Tibial nerve (tissue), 4 donors: ENCODE measurements around the gene ZNF331.

Source experiments
- CTCF ChIP-seq, 5 experiments: fragments of 200-600 bp in 3 of 5; fragments of 450-650 bp in 2 of 5; sonication (generic) in 3 of 5; IDR thresholded peaks; one replicate each; pipeline ENCODE4 v1.5.1; 2016 to 2019; ENCODE audit warnings: antibody characterized with exemption in 5 of 5, mild to moderate bottlenecking in 3 of 5, moderate library complexity in 2 of 5
- EP300 ChIP-seq, 2 donors: sonication (generic); formaldehyde crosslinking; IDR thresholded peaks; one replicate each; pipeline ENCODE4 v1.6.1; 2017; ENCODE audit warnings: antibody characterized with exemption in 2 of 2, mild to moderate bottlenecking in 1 of 2

GRCh38 chr19:53517114-53517741 lies 20.7 kb upstream of the ZNF331 start:
- TF ChIP-seq CTCF (IDR thresholded peaks at IDR 0.05) = no peak
- no peak for TF ChIP-seq EP300 (IDR thresholded peaks at IDR 0.05)
